Esophagus (tissue), 2 donors: ENCODE results near the gene TFAM. TPM values are rescaled to one million over a fixed set of nuclear protein-coding genes. Genes with fewer than 3 reads are reported as not detected.
"Not testable (repeated sequence)": the region's sequence is repeated elsewhere in the genome, so short reads cannot be mapped to it uniquely, and the experiment has no call there.

Experiments
- H3K27ac ChIP-seq, 2 donors: one replicate each; pipeline ENCODE4 v1.5.1; 2013; ENCODE audit warnings: low read depth in 2 of 2, mild to moderate bottlenecking in 2 of 2, inconsistent platforms in 1 of 2, low read length in 1 of 2, moderate library complexity in 1 of 2
- H3K27me3 ChIP-seq, 2 donors: one replicate each; pipeline ENCODE4 v1.6.1; 2013; ENCODE audit warnings: low read length in 2 of 2, control low read depth in 1 of 2, mild to moderate bottlenecking in 1 of 2; ENCODE audit not compliant: insufficient read depth in 2 of 2, control insufficient read depth in 1 of 2
- H3K36me3 ChIP-seq, 2 donors: one replicate each; pipeline ENCODE4 v1.6.1; 2013; ENCODE audit warnings: low read length in 1 of 2; ENCODE audit not compliant: control insufficient read depth in 2 of 2, insufficient read depth in 2 of 2
- H3K4me1 ChIP-seq, 2 donors: one replicate each; pipeline ENCODE4 v1.6.1; 2013; ENCODE audit warnings: low read length in 1 of 2; ENCODE audit not compliant: control insufficient read depth in 2 of 2, insufficient read depth in 2 of 2
- H3K4me3 ChIP-seq, 2 donors: one replicate each; pipeline ENCODE4 v1.5.1; 2013; ENCODE audit warnings: low read length in 2 of 2, mild to moderate bottlenecking in 2 of 2, low read depth in 1 of 2, moderate library complexity in 1 of 2
- H3K9me3 ChIP-seq, 2 donors: one replicate each; pipeline ENCODE4 v1.6.1; 2013; ENCODE audit warnings: mild to moderate bottlenecking in 2 of 2, low read depth in 1 of 2, low read length in 1 of 2, moderate library complexity in 1 of 2; ENCODE audit not compliant: control insufficient read depth in 2 of 2, insufficient read depth in 1 of 2
- WGBS, 2 donors: extraction: QIAGEN DNeasy Blood & Tissue Kit; methylation state at CpG; one replicate each; pipeline ENCODE4 v1.1.7; 2013; 5-methylcytosine and 5-hydroxymethylcytosine counted together
- polyA plus RNA-seq, 2 donors: library from polyadenylated mRNA; stranded (reverse); fragments of 200-250 nt; gene quantifications; one replicate each; pipeline ENCODE4 v1.2.3, GENCODE V29; 2013
- donor health status: healthy with polysubstance abuse.
- donor health status: Bipolar disorder and iron deficiency.

The TFAM gene
- polyA plus RNA-seq, 2 donors = 3.6 to 10.2 TPM

- no peaks in the 10 kb centered on the region for H3K4me1 ChIP-seq
- H3K4me3 ChIP-seq = no peak overlapping the region
- H3K27me3 ChIP-seq = no peaks in the 10 kb centered on the region
- no peak overlapping the region for H3K27ac ChIP-seq
- no peaks in the 10 kb centered on the region for H3K36me3 ChIP-seq
- 86 to 95% methylated on average over 1 of the region's 1 CpG for WGBS, 2 donors
- no peaks in the 10 kb centered on the region for H3K9me3 ChIP-seq
These were observed 39.0 kb downstream of the TFAM start for GRCh38 chr10:58424176-58424575.

DNA sequence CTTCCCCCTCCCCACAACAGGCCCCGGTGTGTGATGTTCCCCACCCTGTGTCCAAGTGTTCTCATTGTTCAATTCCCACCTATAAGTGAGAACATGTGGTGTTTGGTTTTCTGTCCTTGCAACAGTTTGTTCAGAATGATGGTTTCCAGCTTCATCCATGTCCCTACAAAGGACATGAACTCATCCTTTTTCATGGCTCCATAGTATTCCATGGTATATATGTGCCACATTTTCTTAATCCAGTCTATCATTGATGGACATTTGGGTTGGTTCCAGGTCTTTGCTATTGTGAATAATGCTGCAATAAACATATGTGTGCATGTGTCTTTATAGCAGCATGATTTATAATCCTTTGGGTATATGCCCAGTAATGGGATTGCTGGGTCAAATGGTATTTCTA is 43.2 kb downstream of the TFAM start:
- 97 to 100% methylated on average over 1 of the region's 1 CpG for WGBS, 2 donors
- H3K36me3 ChIP-seq, H3K4me3 ChIP-seq, H3K27me3 ChIP-seq, H3K4me1 ChIP-seq, H3K27ac ChIP-seq, H3K9me3 ChIP-seq: not testable (repeated sequence)

DNA sequence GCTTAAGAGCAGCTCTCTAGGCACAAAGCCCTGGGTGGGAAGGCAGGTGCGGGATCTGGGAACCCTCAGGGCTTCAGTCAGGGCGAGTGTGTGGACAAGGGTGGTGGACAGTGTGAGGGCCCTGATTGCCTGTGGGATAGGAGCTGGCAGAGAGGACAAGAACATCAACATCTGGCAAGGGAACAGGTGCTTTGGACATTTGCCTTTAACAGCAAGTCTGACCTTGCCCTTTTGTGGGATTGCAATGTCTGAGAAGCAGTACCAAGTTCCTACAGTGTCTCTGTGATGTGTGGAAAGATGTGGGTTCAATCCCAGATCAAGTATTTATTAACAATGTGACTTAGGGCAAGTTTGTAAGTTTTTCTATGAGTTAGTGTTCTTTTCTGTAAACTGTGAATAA is 46.7 kb downstream of the TFAM start:
- Histone ChIP-seq H3K4me1 (no peaks in the 10 kb centered on the region), H3K27me3 (no peaks in the 10 kb centered on the region), H3K9me3 (no peaks in the 10 kb centered on the region), H3K4me3 (no peak overlapping the region), H3K36me3 (no peaks in the 10 kb centered on the region), H3K27ac (no peak overlapping the region)
- WGBS, 2 donors = 68 to 84% methylated on average over 2 of the region's 2 CpGs

DNA sequence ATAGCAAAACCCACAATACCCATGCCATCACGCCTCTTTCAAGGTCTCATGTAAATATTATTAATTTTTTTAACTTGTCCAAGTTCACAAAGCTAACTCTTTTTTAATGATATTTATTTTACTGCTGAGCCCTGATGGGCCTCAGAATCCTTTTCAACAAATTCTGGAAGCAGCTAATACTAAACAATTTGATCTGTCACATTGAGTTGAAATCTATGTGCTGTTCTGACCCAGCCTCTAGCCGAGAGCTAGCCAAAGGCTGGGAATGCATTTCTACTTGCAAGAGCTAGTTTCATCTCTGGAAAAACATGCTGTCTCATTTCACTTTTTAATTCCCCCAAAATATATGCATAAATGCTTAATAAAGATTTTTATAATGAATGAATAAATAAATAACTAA is 47.9 kb downstream of the TFAM start:
- 69 to 70% methylated on average over 2 of the region's 2 CpGs for WGBS, 2 donors
- Histone ChIP-seq H3K9me3 (no peaks in the 10 kb centered on the region), H3K27me3 (no peaks in the 10 kb centered on the region), H3K4me3 (no peak overlapping the region), H3K27ac (no peak overlapping the region), H3K4me1 (no peaks in the 10 kb centered on the region), H3K36me3 (no peaks in the 10 kb centered on the region)

DNA sequence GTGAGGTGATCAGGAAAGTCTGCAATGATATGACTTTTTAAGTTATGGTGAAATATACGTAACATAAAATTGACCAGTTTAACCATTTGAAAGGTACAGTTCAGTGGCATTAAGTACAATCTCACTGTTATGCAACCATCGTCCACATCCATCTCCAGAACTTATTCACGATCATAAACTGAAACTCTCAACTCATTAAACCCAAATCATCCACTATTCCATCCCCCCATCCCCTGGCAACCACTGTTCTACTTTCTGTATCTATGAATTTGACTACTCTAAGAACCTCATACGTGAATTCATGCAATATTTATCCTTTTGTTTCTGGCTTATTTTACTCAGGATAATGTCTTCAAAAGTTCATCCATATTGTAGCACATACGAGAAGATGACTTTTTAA is 48.4 kb downstream of the TFAM start:
- H3K27me3 ChIP-seq = no peaks in the 10 kb centered on the region
- H3K4me3 ChIP-seq = no peak overlapping the region
- no peaks in the 10 kb centered on the region for H3K36me3 ChIP-seq
- no peak overlapping the region for H3K27ac ChIP-seq
- WGBS, 2 donors = 79 to 81% methylated on average over 5 of the region's 5 CpGs
- H3K4me1 ChIP-seq = no peaks in the 10 kb centered on the region
- H3K9me3 ChIP-seq = no peaks in the 10 kb centered on the region

- Histone ChIP-seq H3K27ac (no peak overlapping the region), H3K4me1 (no peaks in the 10 kb centered on the region), H3K9me3 (peaks cover 0 to 2% of the 10 kb centered on the region in 2 donors), H3K4me3 (no peak overlapping the region), H3K36me3 (no peaks in the 10 kb centered on the region), H3K27me3 (no peaks in the 10 kb centered on the region)
- WGBS, 2 donors = 24 to 26% methylated on average over 2 of the region's 2 CpGs
These were observed 50.2 kb downstream of the TFAM start for GRCh38 chr10:58435297-58435985.

DNA sequence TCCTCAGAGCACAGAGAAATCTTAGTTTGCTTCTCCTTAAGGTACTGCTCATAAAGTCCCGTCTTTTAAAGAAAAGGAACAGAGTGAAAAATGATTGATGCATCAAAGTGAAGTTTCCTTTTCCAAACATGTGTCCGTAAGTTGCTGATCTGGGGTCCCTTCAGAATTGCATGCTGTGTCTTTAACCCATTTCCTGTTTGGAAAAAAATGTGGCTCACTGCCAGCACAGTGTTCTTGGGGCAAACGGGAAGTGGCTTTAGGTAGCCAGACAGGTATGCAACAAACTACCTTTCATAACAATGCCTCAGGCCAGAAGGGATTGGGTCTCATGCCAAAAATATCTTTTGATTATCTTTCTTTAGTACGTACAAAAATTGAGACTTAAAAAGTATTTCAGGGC is 50.9 kb downstream of the TFAM start:
- Histone ChIP-seq H3K4me1 (no peaks in the 10 kb centered on the region), H3K36me3 (no peaks in the 10 kb centered on the region), H3K4me3 (no peak overlapping the region), H3K9me3 (peaks cover 0 to 2% of the 10 kb centered on the region in 2 donors), H3K27ac (no peak overlapping the region), H3K27me3 (no peaks in the 10 kb centered on the region)
- WGBS, 2 donors = 28% methylated on average over 4 of the region's 4 CpGs

DNA sequence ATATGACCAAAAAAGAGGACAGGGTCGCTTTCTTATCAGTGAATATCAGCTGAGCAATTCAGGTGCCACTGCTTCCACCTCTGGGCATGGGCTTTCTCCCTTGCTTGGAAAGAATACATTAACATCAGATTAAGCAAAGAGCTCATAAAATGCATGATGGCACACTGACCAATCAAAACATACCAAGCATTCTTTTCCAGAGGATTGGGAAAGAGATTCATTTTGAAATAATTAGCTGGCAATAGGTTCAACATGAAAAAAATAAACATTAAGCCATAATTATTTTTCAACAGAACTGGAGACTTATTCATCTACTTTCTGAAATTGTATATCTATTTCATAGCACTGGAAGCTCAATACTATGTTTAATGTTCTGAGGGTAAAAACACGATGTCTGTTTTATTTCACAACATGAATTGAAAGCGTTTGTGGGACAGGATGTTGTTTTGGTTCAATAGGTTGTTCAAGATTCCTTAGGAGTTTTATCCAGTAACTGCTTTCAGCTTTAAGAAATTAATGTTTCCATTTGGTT is 53.2 kb downstream of the TFAM start:
- Histone ChIP-seq H3K9me3 (peaks cover 0 to 2% of the 10 kb centered on the region in 2 donors), H3K36me3 (no peaks in the 10 kb centered on the region), H3K4me1 (no peaks in the 10 kb centered on the region), H3K4me3 (no peak overlapping the region), H3K27me3 (no peaks in the 10 kb centered on the region), H3K27ac (no peak overlapping the region)
- WGBS, 2 donors = 62 to 63% methylated on average over 3 of the region's 3 CpGs

GRCh38 chr10:58438986-58439385 is 53.8 kb downstream of the TFAM start:
- Histone ChIP-seq H3K36me3 (no peaks in the 10 kb centered on the region), H3K27me3 (no peaks in the 10 kb centered on the region), H3K27ac (no peak overlapping the region), H3K4me1 (no peaks in the 10 kb centered on the region), H3K4me3 (no peak overlapping the region), H3K9me3 (peaks cover 0 to 2% of the 10 kb centered on the region in 2 donors)
- 53 to 60% methylated on average over 1 of the region's 1 CpG for WGBS, 2 donors
